Osteocyte (in vitro differentiated cells): ENCODE data around the gene HENMT1. TPM values are rescaled to one million over a fixed set of nuclear protein-coding genes. Genes with fewer than 3 reads are reported as not detected.

Experiments used
- DNase-seq: peaks from one replicate; pipeline ENCODE4 v3.0.0; 2021; ENCODE audit warnings: mixed read lengths; ENCODE audit not compliant: unreplicated experiment; ENCODE audit errors: extremely low spot score
- H3K27ac Mint-ChIP-seq: one replicate; pipeline ENCODE4 v1.8.0; 2021; ENCODE audit warnings: mild to moderate bottlenecking, mixed read lengths; ENCODE audit not compliant: unreplicated experiment
- H3K27me3 Mint-ChIP-seq: one replicate; pipeline ENCODE4 v1.8.0; 2021; ENCODE audit warnings: mixed read lengths; ENCODE audit not compliant: unreplicated experiment
- H3K36me3 Mint-ChIP-seq: one replicate; pipeline ENCODE4 v1.8.0; 2021; ENCODE audit warnings: mixed read lengths; ENCODE audit not compliant: unreplicated experiment
- H3K4me1 Mint-ChIP-seq: one replicate; pipeline ENCODE4 v1.8.0; 2021; ENCODE audit warnings: mixed read lengths; ENCODE audit not compliant: unreplicated experiment
- H3K4me3 Mint-ChIP-seq: one replicate; pipeline ENCODE4 v1.8.0; 2021; ENCODE audit warnings: mild to moderate bottlenecking, moderate library complexity, mixed read lengths; ENCODE audit not compliant: unreplicated experiment
- H3K9me3 Mint-ChIP-seq: one replicate; pipeline ENCODE4 v1.8.0; 2021; ENCODE audit warnings: mixed read lengths; ENCODE audit not compliant: unreplicated experiment
- total RNA-seq: library from RNA; stranded (reverse); gene quantifications from 2 replicates; pipeline ENCODE4 v1.2.1, GENCODE V29; 2021
- TF ChIP-seq, protein P1 (sequence below): fragments of 200-600 bp; sonication (generic); IDR thresholded peaks from 2 replicates; pipeline ENCODE4 v1.5.0; 2021; ENCODE audit warnings: antibody characterized with exemption, mild to moderate bottlenecking, moderate library complexity

HENMT1 gene
- total RNA-seq, 1 donor from 2014 or later: 7.2 TPM

DNA sequence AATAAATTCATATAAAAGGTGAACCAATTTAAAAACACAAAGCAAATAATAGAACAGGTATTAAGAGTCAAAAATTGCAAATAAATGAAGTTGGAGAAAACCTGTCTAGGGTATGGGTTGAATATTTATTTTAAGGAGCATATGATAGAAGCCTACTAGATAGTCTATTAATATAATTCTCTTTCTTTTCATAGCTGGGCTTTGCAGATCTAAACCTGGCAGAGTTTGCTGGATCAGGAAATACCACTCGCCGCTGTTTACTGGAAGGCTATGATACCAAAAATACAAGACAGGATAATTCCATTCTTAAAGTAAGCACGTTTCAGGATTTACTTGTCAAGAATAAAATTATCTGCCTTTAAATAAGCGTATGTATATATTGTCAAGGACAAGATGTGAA is 48.9 kb downstream of the HENMT1 start:
- Mint-ChIP-seq H3K27me3 (no peaks in the 10 kb centered on the region), H3K36me3 (no peaks in the 10 kb centered on the region), H3K27ac (no peak overlapping the region)

DNA sequence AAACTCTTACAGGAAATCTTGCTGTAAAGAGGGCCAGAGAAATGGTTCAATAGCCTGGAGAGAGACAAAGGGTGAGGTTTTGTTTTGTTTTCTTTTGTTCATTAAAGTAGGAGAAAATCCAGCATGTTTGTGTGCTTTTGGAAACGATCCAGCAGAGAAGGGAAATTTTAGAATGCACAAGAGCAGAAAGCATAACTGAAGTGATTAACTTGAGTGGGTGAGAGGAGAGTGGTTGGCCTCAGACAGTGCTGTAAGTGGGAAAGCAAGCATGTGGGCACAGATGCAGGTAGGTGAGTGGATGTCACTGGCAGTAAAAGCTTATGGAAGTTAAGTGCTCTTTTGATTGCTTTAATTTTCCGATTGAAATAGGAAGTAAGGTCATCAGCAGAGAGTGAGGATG is 50.8 kb downstream of the HENMT1 start:
- TF ChIP-seq, protein P1, sequence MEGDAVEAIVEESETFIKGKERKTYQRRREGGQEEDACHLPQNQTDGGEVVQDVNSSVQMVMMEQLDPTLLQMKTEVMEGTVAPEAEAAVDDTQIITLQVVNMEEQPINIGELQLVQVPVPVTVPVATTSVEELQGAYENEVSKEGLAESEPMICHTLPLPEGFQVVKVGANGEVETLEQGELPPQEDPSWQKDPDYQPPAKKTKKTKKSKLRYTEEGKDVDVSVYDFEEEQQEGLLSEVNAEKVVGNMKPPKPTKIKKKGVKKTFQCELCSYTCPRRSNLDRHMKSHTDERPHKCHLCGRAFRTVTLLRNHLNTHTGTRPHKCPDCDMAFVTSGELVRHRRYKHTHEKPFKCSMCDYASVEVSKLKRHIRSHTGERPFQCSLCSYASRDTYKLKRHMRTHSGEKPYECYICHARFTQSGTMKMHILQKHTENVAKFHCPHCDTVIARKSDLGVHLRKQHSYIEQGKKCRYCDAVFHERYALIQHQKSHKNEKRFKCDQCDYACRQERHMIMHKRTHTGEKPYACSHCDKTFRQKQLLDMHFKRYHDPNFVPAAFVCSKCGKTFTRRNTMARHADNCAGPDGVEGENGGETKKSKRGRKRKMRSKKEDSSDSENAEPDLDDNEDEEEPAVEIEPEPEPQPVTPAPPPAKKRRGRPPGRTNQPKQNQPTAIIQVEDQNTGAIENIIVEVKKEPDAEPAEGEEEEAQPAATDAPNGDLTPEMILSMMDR: no peak
- no peaks in the 10 kb centered on the region for H3K27me3 Mint-ChIP-seq
- H3K4me3 Mint-ChIP-seq: no peak overlapping the region
- no peak for DNase-seq
- no peaks in the 10 kb centered on the region for H3K9me3 Mint-ChIP-seq
- peak overlapping the region; percentile 50 for H3K27ac Mint-ChIP-seq
- no peaks in the 10 kb centered on the region for H3K36me3 Mint-ChIP-seq
- H3K4me1 Mint-ChIP-seq: peaks cover 21% of the 10 kb centered on the region

More for the DNA sequence above, 48.9 kb downstream of the HENMT1 start:
- Mint-ChIP-seq H3K4me1 (peaks cover 21% of the 10 kb centered on the region), H3K9me3 (no peaks in the 10 kb centered on the region), H3K4me3 (no peak overlapping the region)
- DNase-seq: no peak
- TF ChIP-seq, protein P1: no peak

DNA sequence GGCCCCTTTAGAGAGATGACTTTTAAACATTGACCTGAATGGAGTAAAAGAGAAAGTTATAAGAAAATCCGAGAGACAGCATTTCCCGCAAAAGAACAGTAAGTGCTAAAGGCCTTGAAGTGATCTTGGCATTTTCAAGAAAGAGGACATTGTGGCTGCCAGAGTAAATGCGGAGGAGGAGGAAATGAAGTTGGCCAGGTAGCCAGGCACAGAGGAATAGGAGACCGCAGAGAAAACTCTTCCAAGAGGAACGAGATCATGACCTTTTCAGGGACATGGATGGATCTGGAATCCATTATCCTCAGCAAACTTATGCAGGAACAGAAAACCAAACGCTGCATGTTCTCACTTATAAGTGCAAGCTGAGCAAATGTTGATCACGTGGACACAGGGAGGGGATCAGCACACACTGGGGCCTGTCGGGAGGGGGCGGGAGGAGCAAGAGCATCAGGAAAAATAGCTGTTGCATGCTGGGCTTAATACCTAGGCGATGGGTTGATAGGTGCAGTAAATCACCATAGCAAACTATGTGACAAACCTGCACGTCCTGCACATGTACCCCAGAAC is 51.3 kb downstream of the HENMT1 start:
- H3K9me3 Mint-ChIP-seq: no peaks in the 10 kb centered on the region
- no peaks in the 10 kb centered on the region for H3K36me3 Mint-ChIP-seq
- no peak overlapping the region for H3K4me3 Mint-ChIP-seq
- peak overlapping the region; percentile 50 for H3K27ac Mint-ChIP-seq
- H3K27me3 Mint-ChIP-seq: no peaks in the 10 kb centered on the region
- H3K4me1 Mint-ChIP-seq: peaks cover 21% of the 10 kb centered on the region
- TF ChIP-seq, protein P1: no peak
- DNase-seq: no peak

DNA sequence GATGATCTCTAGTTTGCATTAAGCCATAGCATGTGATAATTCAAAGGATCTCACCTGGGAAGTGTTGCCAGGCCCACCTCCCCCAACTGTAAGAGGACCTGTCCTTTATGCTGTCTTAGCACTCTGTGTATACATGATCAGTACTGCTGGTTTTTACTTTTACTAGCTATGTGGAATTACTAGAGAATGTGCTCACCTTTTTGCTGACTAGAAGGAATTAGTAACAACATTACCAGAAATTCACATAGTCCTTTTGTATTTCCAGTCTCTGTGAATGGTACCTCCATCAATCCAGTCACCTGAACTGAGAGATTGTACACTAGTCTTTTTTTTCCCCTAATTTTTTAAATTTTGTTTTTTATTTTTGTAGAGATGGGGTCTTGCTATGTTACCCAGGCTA is 54.4 kb downstream of the HENMT1 start:
- no peak for DNase-seq
- Mint-ChIP-seq H3K4me3 (no peak overlapping the region), H3K4me1 (peaks cover 24% of the 10 kb centered on the region), H3K27ac (no peak overlapping the region), H3K9me3 (no peaks in the 10 kb centered on the region), H3K27me3 (no peaks in the 10 kb centered on the region), H3K36me3 (no peaks in the 10 kb centered on the region)
- TF ChIP-seq, protein P1: no peak

DNA sequence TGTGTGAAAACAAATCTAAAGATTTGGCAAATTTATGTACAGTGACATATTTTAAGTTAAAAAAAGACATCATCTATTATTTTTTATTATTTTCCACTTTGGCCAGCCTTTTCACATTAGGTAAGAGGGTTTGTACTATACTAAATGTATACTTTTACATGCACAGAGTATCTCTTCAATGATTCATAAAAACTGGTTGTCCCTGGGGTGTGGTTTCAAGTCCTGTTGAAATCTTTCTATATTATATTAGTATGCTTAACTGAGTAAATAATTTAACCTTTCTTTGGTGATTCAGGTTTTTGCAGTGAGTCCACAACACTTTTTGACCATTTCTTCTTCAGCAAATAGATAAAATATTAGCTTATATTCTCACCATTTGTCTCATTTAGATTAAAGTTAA is 55.3 kb downstream of the HENMT1 start:
- no peak for DNase-seq
- Mint-ChIP-seq H3K36me3 (no peaks in the 10 kb centered on the region), H3K4me1 (peaks cover 24% of the 10 kb centered on the region), H3K27ac (no peak overlapping the region), H3K4me3 (no peak overlapping the region), H3K27me3 (no peaks in the 10 kb centered on the region), H3K9me3 (no peaks in the 10 kb centered on the region)
- TF ChIP-seq, protein P1: no peak
